ENCODE results near the gene SSR1.

The SSR1 gene

DNA sequence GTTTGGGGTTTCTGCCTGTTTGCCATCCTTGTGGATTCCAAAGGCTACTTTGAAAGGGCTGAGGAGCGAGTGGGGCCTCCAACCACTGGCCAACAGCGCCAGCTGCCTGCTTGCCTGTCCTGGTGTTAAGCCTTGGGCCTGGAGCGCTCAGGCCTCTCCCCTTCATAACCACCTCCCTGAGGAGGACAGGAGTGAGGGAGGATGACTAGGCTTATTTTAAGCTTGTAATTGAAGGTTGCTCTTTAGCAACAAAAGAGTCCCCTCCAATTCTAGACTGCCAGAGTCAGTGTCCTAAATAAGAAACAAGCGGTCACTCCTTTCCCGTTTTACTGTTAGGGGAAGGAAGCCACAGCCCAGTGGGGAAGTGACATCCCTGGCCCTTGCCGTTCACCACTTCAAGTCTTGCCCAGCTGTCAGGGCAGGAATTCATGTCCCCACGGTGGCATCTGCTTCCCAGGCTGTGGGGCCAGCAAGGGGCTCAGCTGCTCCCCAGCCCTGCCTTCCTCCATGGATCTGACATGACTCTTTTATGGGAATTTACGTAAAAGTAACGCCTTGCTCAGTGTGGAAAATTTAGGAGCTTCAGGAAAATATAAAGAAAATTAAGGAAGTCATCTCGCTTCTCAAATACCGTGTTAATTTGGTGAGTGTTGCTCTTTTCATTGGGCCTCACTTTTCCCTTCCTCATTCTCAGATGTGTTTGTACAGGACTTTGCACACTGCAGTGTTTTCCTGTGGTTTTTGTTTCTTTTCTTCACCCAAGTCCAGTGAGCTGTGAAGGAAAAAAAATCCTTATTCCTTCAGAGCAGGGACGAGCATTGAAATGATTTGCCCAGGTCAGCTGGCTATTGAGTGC, 57.8 kb downstream of the SSR1 start:
- H3K27ac ChIP-seq (ENCODE audit: low read depth, low read length): no peak overlapping the region

DNA sequence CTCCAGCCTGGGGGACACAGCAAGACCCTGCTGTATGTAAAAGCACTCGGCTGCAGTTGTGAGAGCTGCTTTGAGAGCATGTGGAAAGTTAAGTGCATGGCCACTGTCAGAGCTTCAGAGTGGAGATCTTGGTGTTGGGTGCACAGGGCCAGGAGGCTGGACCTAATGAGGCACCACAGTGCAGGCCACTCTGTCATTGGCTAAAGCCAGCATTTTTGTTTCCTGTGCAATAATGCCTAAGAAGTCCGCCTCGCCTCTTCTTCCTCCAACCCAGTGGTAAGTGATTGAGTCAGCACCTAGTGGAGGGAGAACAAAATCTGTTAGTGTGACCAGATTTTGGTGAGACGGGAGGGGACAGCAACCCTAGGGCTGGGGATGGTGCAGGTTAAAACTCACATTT, 60.6 kb downstream of the SSR1 start:
- peaks cover 8% of the 10 kb centered on the region for H3K9me3 ChIP-seq (ENCODE audit: insufficient read depth, low read depth, low read length)
- H3K4me3 ChIP-seq (ENCODE audit: low read length): no peak overlapping the region
- peaks cover 41% of the 10 kb centered on the region for H3K36me3 ChIP-seq (ENCODE audit: insufficient read depth, low read length)
- 92% methylated on average over 4 of the region's 4 CpGs for WGBS
- no peaks in the 10 kb centered on the region for H3K4me1 ChIP-seq (ENCODE audit: insufficient read depth, low read length)
- H3K27me3 ChIP-seq (ENCODE audit: insufficient read depth, low read length): no peaks in the 10 kb centered on the region
- no peak overlapping the region for H3K9ac ChIP-seq (ENCODE audit: low read depth, low read length)
- H3K27ac ChIP-seq (ENCODE audit: low read depth, low read length): no peak overlapping the region

More for the DNA sequence above, 57.8 kb downstream of the SSR1 start:
- H3K27me3 ChIP-seq (ENCODE audit: insufficient read depth, low read length): no peaks in the 10 kb centered on the region
- H3K4me3 ChIP-seq (ENCODE audit: low read length): no peak overlapping the region
- H3K4me1 ChIP-seq (ENCODE audit: insufficient read depth, low read length): peaks cover 1% of the 10 kb centered on the region
- peaks cover 12% of the 10 kb centered on the region for H3K36me3 ChIP-seq (ENCODE audit: insufficient read depth, low read length)
- no peak overlapping the region for H3K9ac ChIP-seq (ENCODE audit: low read depth, low read length)
- WGBS: 92% methylated on average over 11 of the region's 12 CpGs
- H3K9me3 ChIP-seq (ENCODE audit: insufficient read depth, low read depth, low read length): peaks cover 8% of the 10 kb centered on the region

- Histone ChIP-seq H3K4me1 (ENCODE audit: insufficient read depth, low read length) (no peaks in the 10 kb centered on the region), H3K36me3 (ENCODE audit: insufficient read depth, low read length) (peaks cover 41% of the 10 kb centered on the region), H3K27me3 (ENCODE audit: insufficient read depth, low read length) (no peaks in the 10 kb centered on the region), H3K9ac (ENCODE audit: low read depth, low read length) (no peak overlapping the region), H3K4me3 (ENCODE audit: low read length) (no peak overlapping the region), H3K27ac (ENCODE audit: low read depth, low read length) (no peak overlapping the region), H3K9me3 (ENCODE audit: insufficient read depth, low read depth, low read length) (peaks cover 8% of the 10 kb centered on the region)
- 95% methylated on average over 6 of the region's 6 CpGs for WGBS
Measured at GRCh38 chr6:7251646-7252260, 61.2 kb downstream of the SSR1 start.

DNA sequence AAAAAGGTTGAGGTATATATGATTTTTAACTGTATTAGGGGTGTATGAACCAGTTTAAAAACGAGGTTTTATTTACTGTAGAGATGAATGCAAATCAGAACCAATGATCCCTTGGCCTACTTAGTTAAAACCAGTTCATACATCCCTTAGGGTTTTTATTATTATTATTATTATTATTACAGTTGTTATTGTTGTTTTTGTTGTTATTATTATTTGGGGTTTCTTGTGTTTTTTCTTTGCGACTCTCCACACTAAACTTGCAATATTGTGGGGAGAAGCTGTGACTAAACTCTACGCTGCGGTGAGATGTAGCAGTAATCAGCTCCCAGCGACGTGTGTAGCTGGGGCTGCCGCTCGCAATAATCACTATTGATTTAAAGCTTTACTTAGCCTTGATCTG, 62.2 kb downstream of the SSR1 start:
- H3K36me3 ChIP-seq (ENCODE audit: insufficient read depth, low read length): peaks cover 41% of the 10 kb centered on the region
- no peaks in the 10 kb centered on the region for H3K27me3 ChIP-seq (ENCODE audit: insufficient read depth, low read length)
- 91% methylated on average over 8 of the region's 8 CpGs for WGBS
- H3K4me1 ChIP-seq (ENCODE audit: insufficient read depth, low read length): no peaks in the 10 kb centered on the region
- H3K27ac ChIP-seq (ENCODE audit: low read depth, low read length): no peak overlapping the region
- no peak overlapping the region for H3K4me3 ChIP-seq (ENCODE audit: low read length)
- H3K9me3 ChIP-seq (ENCODE audit: insufficient read depth, low read depth, low read length): peaks cover 6% of the 10 kb centered on the region
- H3K9ac ChIP-seq (ENCODE audit: low read depth, low read length): no peak overlapping the region

DNA sequence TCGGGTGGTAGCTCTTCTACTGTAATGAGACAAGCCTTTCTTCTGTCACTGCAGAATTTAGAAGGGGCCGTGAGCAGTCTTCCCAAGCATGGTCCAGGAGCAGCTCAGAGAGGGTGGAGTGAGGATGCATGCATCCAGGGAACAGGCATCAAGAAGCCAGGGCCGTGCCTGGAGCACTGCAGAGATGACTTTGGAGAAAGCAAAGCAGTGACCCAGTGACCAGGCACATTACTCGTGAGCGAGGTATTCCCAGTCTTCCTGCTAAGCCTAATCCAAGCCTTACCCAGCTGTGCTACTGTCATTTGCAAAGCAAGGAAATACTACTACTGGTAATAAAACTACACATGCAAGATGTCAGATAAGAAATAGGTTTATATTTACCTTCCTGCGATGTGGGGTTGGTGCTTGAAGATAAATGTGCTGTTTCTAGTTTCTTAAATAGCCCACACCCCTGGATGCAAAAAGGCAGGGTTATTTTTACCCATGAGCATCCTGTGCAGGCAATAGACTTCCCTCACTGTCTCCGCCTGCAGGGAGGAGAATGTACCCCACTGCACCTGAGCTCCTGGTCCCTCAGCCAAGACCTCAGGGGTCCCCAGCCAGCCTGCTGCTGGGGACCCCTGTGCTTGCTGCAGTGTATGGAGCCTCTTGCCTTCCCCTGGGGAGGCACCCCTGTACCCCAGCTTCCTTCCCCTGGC, 62.9 kb downstream of the SSR1 start:
- H3K27me3 ChIP-seq (ENCODE audit: insufficient read depth, low read length): no peaks in the 10 kb centered on the region
- no peak overlapping the region for H3K27ac ChIP-seq (ENCODE audit: low read depth, low read length)
- no peaks in the 10 kb centered on the region for H3K4me1 ChIP-seq (ENCODE audit: insufficient read depth, low read length)
- peaks cover 41% of the 10 kb centered on the region for H3K36me3 ChIP-seq (ENCODE audit: insufficient read depth, low read length)
- 93% methylated on average over 6 of the region's 7 CpGs for WGBS
- no peaks in the 10 kb centered on the region for H3K9me3 ChIP-seq (ENCODE audit: insufficient read depth, low read depth, low read length)
- H3K4me3 ChIP-seq (ENCODE audit: low read length): no peak overlapping the region
- H3K9ac ChIP-seq (ENCODE audit: low read depth, low read length): no peak overlapping the region

DNA sequence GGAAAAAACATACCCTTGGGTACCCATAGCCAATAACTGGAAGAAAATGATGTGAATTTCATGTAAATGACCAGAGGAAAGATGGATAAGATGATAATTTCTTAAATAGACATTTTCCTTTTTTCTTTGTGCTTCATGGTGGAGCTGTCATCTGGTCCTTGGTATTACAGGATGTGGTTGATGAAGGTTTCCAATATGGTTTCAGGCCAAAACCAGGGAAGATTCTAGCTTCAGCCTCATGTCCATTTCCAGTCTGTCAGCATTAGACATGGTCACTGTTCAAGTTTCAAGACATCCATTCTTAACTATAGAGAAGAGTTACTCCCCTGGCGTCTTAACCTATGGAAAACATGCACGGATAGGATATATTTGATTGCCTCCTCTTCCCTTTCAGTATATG, 63.6 kb downstream of the SSR1 start:
- Histone ChIP-seq H3K9me3 (ENCODE audit: insufficient read depth, low read depth, low read length) (no peaks in the 10 kb centered on the region), H3K27ac (ENCODE audit: low read depth, low read length) (no peak overlapping the region), H3K4me3 (ENCODE audit: low read length) (no peak overlapping the region), H3K4me1 (ENCODE audit: insufficient read depth, low read length) (no peaks in the 10 kb centered on the region), H3K36me3 (ENCODE audit: insufficient read depth, low read length) (peaks cover 41% of the 10 kb centered on the region), H3K27me3 (ENCODE audit: insufficient read depth, low read length) (no peaks in the 10 kb centered on the region), H3K9ac (ENCODE audit: low read depth, low read length) (no peak overlapping the region)
- 100% methylated on average over 1 of the region's 2 CpGs for WGBS

DNA sequence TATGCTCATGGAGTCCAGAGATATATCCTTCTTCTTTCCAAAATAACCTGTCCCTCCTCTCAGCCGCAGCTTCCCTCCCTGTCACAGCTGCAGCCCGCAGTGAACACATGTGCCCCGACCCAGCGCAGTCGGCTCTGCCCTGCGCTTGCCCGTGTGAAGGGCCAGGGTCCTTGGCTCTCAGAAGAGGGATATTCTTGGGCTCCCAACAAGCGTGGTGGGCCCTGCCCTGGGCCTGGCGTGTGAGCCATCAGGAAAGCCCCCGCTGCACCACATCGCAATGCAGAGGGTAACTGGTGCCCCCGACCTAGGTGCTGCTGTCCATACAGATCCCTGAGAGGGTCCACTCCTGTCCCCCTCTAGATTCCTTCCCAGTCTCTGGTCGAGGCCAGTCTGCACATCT, 65.2 kb downstream of the SSR1 start:
- H3K9ac ChIP-seq (ENCODE audit: low read depth, low read length): no peak overlapping the region
- no peak overlapping the region for H3K4me3 ChIP-seq (ENCODE audit: low read length)
- H3K36me3 ChIP-seq (ENCODE audit: insufficient read depth, low read length): peaks cover 41% of the 10 kb centered on the region
- H3K27me3 ChIP-seq (ENCODE audit: insufficient read depth, low read length): no peaks in the 10 kb centered on the region
- 95% methylated on average over 13 of the region's 13 CpGs for WGBS
- peaks cover 6% of the 10 kb centered on the region for H3K4me1 ChIP-seq (ENCODE audit: insufficient read depth, low read length)
- no peaks in the 10 kb centered on the region for H3K9me3 ChIP-seq (ENCODE audit: insufficient read depth, low read depth, low read length)
- no peak overlapping the region for H3K27ac ChIP-seq (ENCODE audit: low read depth, low read length)

DNA sequence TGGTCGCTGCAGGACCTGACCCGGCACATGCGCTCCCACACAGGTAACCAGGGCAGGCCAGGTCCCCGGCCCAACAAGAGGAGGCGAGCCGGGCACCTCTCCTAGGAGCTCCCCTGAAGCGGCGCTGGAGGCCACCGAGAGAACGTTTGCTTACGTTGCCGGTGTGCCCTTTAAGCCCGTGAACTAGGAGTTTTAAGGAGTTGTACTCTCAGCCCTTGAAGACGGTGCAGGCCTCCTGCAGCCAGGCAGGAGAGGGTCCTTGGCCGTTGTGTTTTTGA, 65.9 kb downstream of the SSR1 start:
- Histone ChIP-seq H3K9ac (ENCODE audit: low read depth, low read length) (no peak overlapping the region), H3K27me3 (ENCODE audit: insufficient read depth, low read length) (no peaks in the 10 kb centered on the region), H3K36me3 (ENCODE audit: insufficient read depth, low read length) (peaks cover 38% of the 10 kb centered on the region), H3K27ac (ENCODE audit: low read depth, low read length) (no peak overlapping the region), H3K4me3 (ENCODE audit: low read length) (no peak overlapping the region), H3K9me3 (ENCODE audit: insufficient read depth, low read depth, low read length) (no peaks in the 10 kb centered on the region), H3K4me1 (ENCODE audit: insufficient read depth, low read length) (peaks cover 13% of the 10 kb centered on the region)
- WGBS: 97% methylated on average over 15 of the region's 15 CpGs

GRCh38 chr6:7246401-7247178, 66.4 kb downstream of the SSR1 start:
- H3K4me1 ChIP-seq (ENCODE audit: insufficient read depth, low read length): peaks cover 18% of the 10 kb centered on the region
- no peak overlapping the region for H3K27ac ChIP-seq (ENCODE audit: low read depth, low read length)
- WGBS: 95% methylated on average over 71 of the region's 71 CpGs
- H3K4me3 ChIP-seq (ENCODE audit: low read length): no peak overlapping the region
- H3K9ac ChIP-seq (ENCODE audit: low read depth, low read length): no peak overlapping the region
- peaks cover 36% of the 10 kb centered on the region for H3K36me3 ChIP-seq (ENCODE audit: insufficient read depth, low read length)
- H3K27me3 ChIP-seq (ENCODE audit: insufficient read depth, low read length): no peaks in the 10 kb centered on the region
- H3K9me3 ChIP-seq (ENCODE audit: insufficient read depth, low read depth, low read length): no peaks in the 10 kb centered on the region

DNA sequence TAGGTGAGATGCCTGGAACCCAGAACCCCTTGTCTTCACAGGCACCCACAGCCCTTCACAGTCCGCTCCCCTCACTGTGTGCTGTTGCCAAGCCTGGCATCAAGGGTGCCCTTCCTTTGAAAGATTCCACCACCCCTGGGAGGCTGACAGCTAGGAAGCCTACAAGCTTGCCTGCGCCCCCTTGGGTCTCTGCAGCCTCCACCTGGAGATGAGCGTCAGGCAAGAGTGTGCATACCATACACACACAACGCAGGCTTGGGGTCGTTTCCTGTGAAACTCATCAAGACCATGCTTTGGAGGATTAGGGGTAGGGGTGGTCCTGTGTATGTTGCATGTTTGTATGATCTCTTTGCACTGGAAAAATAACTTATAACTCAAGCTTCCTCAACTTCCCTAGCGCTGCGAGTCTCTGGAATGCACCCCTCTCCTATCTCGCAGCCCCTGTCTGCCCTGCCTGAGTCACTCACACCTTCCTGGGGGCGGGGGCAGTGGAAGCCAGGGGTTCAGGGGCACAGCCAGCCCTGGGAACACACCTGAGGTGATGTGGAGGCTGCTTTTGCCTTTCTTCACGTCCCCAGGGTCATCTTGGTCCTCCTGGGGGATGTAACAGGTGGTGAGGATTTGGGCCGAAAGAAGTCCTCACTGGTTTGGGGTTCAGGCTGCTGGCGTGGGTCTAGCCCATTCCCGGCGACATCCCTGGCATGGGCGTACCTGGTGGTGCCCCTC, 67.2 kb downstream of the SSR1 start:
- H3K9me3 ChIP-seq (ENCODE audit: insufficient read depth, low read depth, low read length): no peaks in the 10 kb centered on the region
- H3K4me3 ChIP-seq (ENCODE audit: low read length): no peak overlapping the region
- H3K9ac ChIP-seq (ENCODE audit: low read depth, low read length): no peak overlapping the region
- 95% methylated on average over 15 of the region's 15 CpGs for WGBS
- H3K4me1 ChIP-seq (ENCODE audit: insufficient read depth, low read length): peaks cover 19% of the 10 kb centered on the region
- H3K27me3 ChIP-seq (ENCODE audit: insufficient read depth, low read length): no peaks in the 10 kb centered on the region
- H3K27ac ChIP-seq (ENCODE audit: low read depth, low read length): no peak overlapping the region
- H3K36me3 ChIP-seq (ENCODE audit: insufficient read depth, low read length): peaks cover 34% of the 10 kb centered on the region
